Upper lobe of left lung (tissue), 4 donors: ENCODE data around the gene SCGB2B2.

Source experiments
- CTCF ChIP-seq, 6 experiments: fragments of 450-650 bp in 4 of 6; fragments of 200-600 bp in 2 of 6; sonication (generic) in 2 of 6; IDR thresholded peaks; one replicate each; pipeline ENCODE4 v1.5.1; 2016 to 2019; ENCODE audit warnings: antibody characterized with exemption in 6 of 6
- EP300 ChIP-seq, 4 donors: sonication (generic); formaldehyde crosslinking; IDR thresholded peaks; one replicate each; pipeline ENCODE4 v1.5.1; 2017; ENCODE audit warnings: antibody characterized with exemption in 4 of 4, control low read depth in 2 of 4
- POLR2A ChIP-seq, 4 donors: fragments of 450-650 bp; IDR thresholded peaks; one replicate each; pipeline ENCODE4 v1.5.1; 2016 to 2017; ENCODE audit warnings: antibody characterized with exemption in 4 of 4, mild to moderate bottlenecking in 2 of 4
- POLR2AphosphoS5 ChIP-seq, 2 donors: sonication (generic); formaldehyde crosslinking; IDR thresholded peaks; one replicate each; pipeline ENCODE4 v1.5.1; 2017; ENCODE audit warnings: antibody characterized with exemption in 2 of 2

GRCh38 chr19:34649886-34650543, 26.9 kb downstream of the SCGB2B2 start:
- TF ChIP-seq EP300 (IDR thresholded peaks at IDR 0.05) (no peak), POLR2A (IDR thresholded peaks at IDR 0.05) (no peak), CTCF (IDR thresholded peaks at IDR 0.05) (no peak), POLR2AphosphoS5 (IDR thresholded peaks at IDR 0.05) (no peak)
